ENCODE data around the gene PTF1A.

- TF ChIP-seq CTCF (IDR thresholded peaks at IDR 0.05) (no peak), RAD21 (IDR thresholded peaks at IDR 0.05; ENCODE audit: low read length) (no peak), EZH2phosphoT487 (IDR thresholded peaks at IDR 0.05; ENCODE audit: borderline replicate concordance, low read depth) (no peak), TCF12 (IDR thresholded peaks at IDR 0.05) (no peak), MAX (IDR thresholded peaks at IDR 0.05; ENCODE audit: low read depth) (no peak), YY1 (IDR thresholded peaks at IDR 0.05; ENCODE audit: low read depth) (no peak), RFX5 (IDR thresholded peaks at IDR 0.05; ENCODE audit: low read length) (no peak), USF2 (IDR thresholded peaks at IDR 0.05; ENCODE audit: borderline replicate concordance, low read depth, low read length) (no peak), JUND (IDR thresholded peaks at IDR 0.05) (no peak), TAF1 (IDR thresholded peaks at IDR 0.05; ENCODE audit: borderline replicate concordance, low read depth, low read length) (no peak)
Measured at GRCh38 chr10:23187155-23187554, 5.0 kb upstream of the PTF1A start.
